PC-9 (cell line): ENCODE data around the gene IL15. TPM values are rescaled to one million over a fixed set of nuclear protein-coding genes. Genes with fewer than 3 reads are reported as not detected.

ENCODE experiments used
- BruUV-seq: library from RNA; stranded (reverse); fragments of 400-500 nt; replicated peaks from 2 replicates; lab custom pipeline; 2021; lab: Mats Ljungman, UMichigan
- CTCF ChIA-PET: fragments of 300-600 bp; sonication (Branson Sonifier 250); formaldehyde crosslinking; loops from one replicate; lab custom pipeline; 2022; ENCODE audit warnings: antibody characterized with exemption; lab: Charles Lee
- POLR2A ChIA-PET: fragments of 300-600 bp; sonication (Branson Sonifier 250); formaldehyde crosslinking; loops from one replicate; lab custom pipeline; 2022; ENCODE audit warnings: antibody characterized with exemption; ENCODE audit not compliant: unreplicated experiment; lab: Charles Lee
- DNase-seq, 2 experiments: peaks; one replicate each; pipeline versions ENCODE4 v3.0.0 to v3.0.0-alpha.2; 2015 to 2022; ENCODE audit warnings: mixed read lengths in 1 of 2
- H2AFZ ChIP-seq: fragments of 200-600 bp; sonication (generic); 2 replicates; pipeline ENCODE4 v1.8.1; 2017; ENCODE audit warnings: antibody characterized with exemption
- H3F3A ChIP-seq: fragments of 200-600 bp; sonication (generic); 2 replicates; pipeline ENCODE4 v1.8.1; 2017; ENCODE audit warnings: antibody characterized with exemption, mild to moderate bottlenecking, low read depth; ENCODE audit not compliant: insufficient read depth
- H3K27ac ChIP-seq: fragments of 200-600 bp; sonication (generic); 2 replicates; pipeline ENCODE4 v1.6.1; 2016; ENCODE audit warnings: mixed run types
- H3K27me3 ChIP-seq: fragments of 200-600 bp; sonication (generic); 2 replicates; pipeline ENCODE4 v1.6.1; 2016; ENCODE audit warnings: low read depth, mixed run types; ENCODE audit not compliant: insufficient read depth
- H3K36me3 ChIP-seq: fragments of 200-600 bp; sonication (generic); 2 replicates; pipeline ENCODE4 v1.6.1; 2016; ENCODE audit warnings: low read depth, mixed run types
- H3K4me1 ChIP-seq: fragments of 200-600 bp; sonication (generic); replicated peaks from 2 replicates; pipeline ENCODE4 v1.6.1; 2016; ENCODE audit warnings: mixed run types; ENCODE audit not compliant: insufficient read depth
- H3K4me2 ChIP-seq: fragments of 200-600 bp; sonication (generic); 2 replicates; pipeline ENCODE4 v1.6.1; 2017; ENCODE audit warnings: mixed run types
- H3K4me3 ChIP-seq: fragments of 200-600 bp; sonication (generic); 2 replicates; pipeline ENCODE4 v1.6.1; 2016; ENCODE audit warnings: mixed run types
- H3K79me2 ChIP-seq: fragments of 200-600 bp; sonication (generic); 2 replicates; pipeline ENCODE4 v1.6.1; 2017; ENCODE audit warnings: low read depth, mixed run types
- H3K9me2 ChIP-seq: fragments of 200-600 bp; sonication (generic); 2 replicates; pipeline ENCODE4 v1.8.1; 2017; ENCODE audit warnings: mild to moderate bottlenecking; ENCODE audit not compliant: insufficient read depth
- H3K9me3 ChIP-seq: fragments of 200-600 bp; sonication (generic); 2 replicates; pipeline ENCODE4 v1.8.1; 2016; ENCODE audit warnings: low read depth; ENCODE audit not compliant: insufficient read depth
- H4K20me1 ChIP-seq: fragments of 200-600 bp; sonication (generic); 2 replicates; pipeline ENCODE4 v1.8.1; 2017; ENCODE audit not compliant: insufficient read depth
- EZH2 ChIP-seq: fragments of 200-600 bp; sonication (generic); IDR thresholded peaks from 2 replicates; pipeline ENCODE4 v1.8.0; 2017; ENCODE audit warnings: antibody characterized with exemption, low read depth
- intact Hi-C: fragments of 100-400 bp; cut with micrococcal nuclease; formaldehyde crosslinking; loops from one replicate; pipeline ENCODE4 v1.10.0; 2022; ENCODE audit not compliant: unreplicated experiment
- total RNA-seq: library from RNA; stranded (reverse); gene quantifications from 2 replicates; pipeline ENCODE4 v1.2.3, GENCODE V29; 2021
- TF ChIP-seq, protein P1 (sequence below): fragments of 200-600 bp; sonication (generic); conservative IDR thresholded peaks from 2 replicates; pipeline ENCODE4 v1.6.1; 2017; ENCODE audit warnings: mixed run types, antibody characterized with exemption, mild to moderate bottlenecking, moderate library complexity

The IL15 gene
- total RNA-seq, 1 experiment from 2014 or later: 4.2 TPM

DNA sequence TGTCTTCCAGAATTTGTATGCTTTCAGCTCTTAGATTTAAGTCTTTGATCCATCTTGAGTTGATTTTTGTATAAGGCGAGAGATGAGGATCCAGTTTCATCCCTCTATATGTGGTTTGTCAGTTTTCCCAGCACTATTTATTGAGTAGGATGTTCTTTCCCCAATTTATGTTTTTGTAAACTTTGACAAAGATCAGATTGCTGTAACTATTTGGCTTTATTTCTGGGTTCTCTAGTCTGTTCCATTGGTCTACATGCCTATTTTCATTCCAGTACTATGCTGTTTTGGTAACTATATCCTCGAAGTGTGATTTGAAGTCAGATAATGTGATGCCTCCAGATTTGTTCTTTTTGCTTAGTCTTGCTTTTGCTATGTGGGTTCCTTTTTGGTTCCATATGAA is 60.7 kb downstream of the IL15 start:
- no TSS peak for BruUV-seq
- Histone ChIP-seq H4K20me1 (no peaks in the 10 kb centered on the region), H3K79me2 (no peaks in the 10 kb centered on the region), H3K36me3 (no peaks in the 10 kb centered on the region), H3K9me2 (no peaks in the 10 kb centered on the region), H3F3A (no peaks in the 10 kb centered on the region), H3K4me3 (no peak overlapping the region), H3K27ac (no peak overlapping the region), H3K9me3 (no peaks in the 10 kb centered on the region), H2AFZ (no peak overlapping the region), H3K4me2 (no peak overlapping the region), H3K27me3 (no peaks in the 10 kb centered on the region), H3K4me1 (no peaks in the 10 kb centered on the region)
- ChIA-PET CTCF (no interaction called here), POLR2A (no interaction called here)
- TF ChIP-seq, protein P1, sequence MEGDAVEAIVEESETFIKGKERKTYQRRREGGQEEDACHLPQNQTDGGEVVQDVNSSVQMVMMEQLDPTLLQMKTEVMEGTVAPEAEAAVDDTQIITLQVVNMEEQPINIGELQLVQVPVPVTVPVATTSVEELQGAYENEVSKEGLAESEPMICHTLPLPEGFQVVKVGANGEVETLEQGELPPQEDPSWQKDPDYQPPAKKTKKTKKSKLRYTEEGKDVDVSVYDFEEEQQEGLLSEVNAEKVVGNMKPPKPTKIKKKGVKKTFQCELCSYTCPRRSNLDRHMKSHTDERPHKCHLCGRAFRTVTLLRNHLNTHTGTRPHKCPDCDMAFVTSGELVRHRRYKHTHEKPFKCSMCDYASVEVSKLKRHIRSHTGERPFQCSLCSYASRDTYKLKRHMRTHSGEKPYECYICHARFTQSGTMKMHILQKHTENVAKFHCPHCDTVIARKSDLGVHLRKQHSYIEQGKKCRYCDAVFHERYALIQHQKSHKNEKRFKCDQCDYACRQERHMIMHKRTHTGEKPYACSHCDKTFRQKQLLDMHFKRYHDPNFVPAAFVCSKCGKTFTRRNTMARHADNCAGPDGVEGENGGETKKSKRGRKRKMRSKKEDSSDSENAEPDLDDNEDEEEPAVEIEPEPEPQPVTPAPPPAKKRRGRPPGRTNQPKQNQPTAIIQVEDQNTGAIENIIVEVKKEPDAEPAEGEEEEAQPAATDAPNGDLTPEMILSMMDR: no peak
- no peak for TF ChIP-seq EZH2
- intact Hi-C loops: no loop called here
- no peak for DNase-seq

DNA sequence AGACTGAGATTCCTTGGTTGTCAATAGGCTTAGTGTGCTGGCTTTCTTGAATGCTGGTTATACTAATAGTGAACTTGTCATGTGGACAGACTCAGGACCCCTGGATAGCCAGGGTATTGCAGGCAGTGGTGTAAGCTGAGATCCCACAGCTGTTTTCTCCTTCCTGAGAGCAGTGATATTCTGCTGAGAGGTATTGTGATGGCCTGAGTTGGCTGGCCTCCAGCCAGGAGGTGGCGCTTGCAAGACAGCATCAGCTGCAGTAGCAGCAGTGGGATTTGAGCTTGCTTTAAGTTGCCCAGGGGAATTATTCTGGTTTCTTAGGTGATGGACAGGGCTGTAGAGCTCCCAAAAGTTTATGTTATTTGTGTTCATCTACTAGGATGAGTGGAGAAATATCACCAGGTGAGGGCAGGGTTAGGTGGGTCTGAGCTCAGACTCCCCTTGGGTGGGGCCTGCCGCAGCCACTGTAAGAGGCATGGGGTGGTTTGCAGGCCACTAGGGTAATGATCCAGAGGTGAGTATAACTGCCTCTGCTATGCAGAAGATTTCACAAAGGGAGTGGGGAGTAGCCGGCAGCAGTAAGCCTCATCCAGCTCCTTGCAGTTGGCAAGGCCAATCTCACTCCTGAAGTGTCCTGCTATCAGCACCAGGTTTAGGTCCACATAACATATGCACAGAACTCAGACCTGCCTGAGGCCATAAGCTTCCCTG is 66.2 kb downstream of the IL15 start:
- no peak overlapping the region for H3K27ac ChIP-seq
- H3K4me3 ChIP-seq: no peak overlapping the region
- no peak for TF ChIP-seq EZH2
- TF ChIP-seq, protein P1: no peak
- BruUV-seq: no TSS peak
- intact Hi-C loops: no loop called here
- DNase-seq: no peak
- CTCF ChIA-PET: no interaction called here
- no peaks in the 10 kb centered on the region for H3K9me3 ChIP-seq
- H3K79me2 ChIP-seq: no peaks in the 10 kb centered on the region
- no peaks in the 10 kb centered on the region for H3K9me2 ChIP-seq
- no peaks in the 10 kb centered on the region for H4K20me1 ChIP-seq
- no peaks in the 10 kb centered on the region for H3K36me3 ChIP-seq
- no peaks in the 10 kb centered on the region for H3K4me1 ChIP-seq
- no peaks in the 10 kb centered on the region for H3K27me3 ChIP-seq
- H3F3A ChIP-seq: no peaks in the 10 kb centered on the region
- no peak overlapping the region for H2AFZ ChIP-seq
- H3K4me2 ChIP-seq: no peak overlapping the region
- POLR2A ChIA-PET: no interaction called here

DNA sequence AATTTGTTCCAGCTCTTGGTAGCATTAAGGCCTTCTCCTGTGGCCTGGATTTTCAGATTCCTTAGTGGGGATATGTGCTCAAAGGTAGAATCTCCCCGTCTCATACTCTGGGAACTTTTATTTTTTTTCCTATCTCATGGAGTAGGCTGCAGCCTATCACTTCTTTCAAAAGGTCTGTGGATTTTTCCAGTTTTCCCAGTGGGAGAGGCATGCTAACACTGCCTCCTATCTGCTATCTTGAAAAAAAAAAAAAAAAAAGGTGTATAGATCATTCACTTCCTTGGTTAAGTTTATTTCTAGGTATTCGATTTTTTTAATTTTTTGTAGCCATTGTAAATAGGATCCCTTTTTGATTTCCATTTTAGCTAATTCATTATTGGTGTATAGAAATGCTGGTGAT is 67.1 kb downstream of the IL15 start:
- no peaks in the 10 kb centered on the region for H3K79me2 ChIP-seq
- no peaks in the 10 kb centered on the region for H4K20me1 ChIP-seq
- intact Hi-C loops: no loop called here
- no TSS peak for BruUV-seq
- H3K27me3 ChIP-seq: no peaks in the 10 kb centered on the region
- H3K9me3 ChIP-seq: no peaks in the 10 kb centered on the region
- no peaks in the 10 kb centered on the region for H3F3A ChIP-seq
- H3K9me2 ChIP-seq: no peaks in the 10 kb centered on the region
- H3K36me3 ChIP-seq: no peaks in the 10 kb centered on the region
- no peak overlapping the region for H3K4me2 ChIP-seq
- H3K4me1 ChIP-seq: no peaks in the 10 kb centered on the region
- H2AFZ ChIP-seq: no peak overlapping the region
- TF ChIP-seq EZH2: no peak
- TF ChIP-seq, protein P1: no peak
- CTCF ChIA-PET: interaction anchor here (0.6 kb wide), 1 partner anchor 390 kb away, joined by 8 read pairs; no protein-coding TSS in a partner anchor
- POLR2A ChIA-PET: no interaction called here
- no peak overlapping the region for H3K4me3 ChIP-seq
- H3K27ac ChIP-seq: no peak overlapping the region
- DNase-seq: no peak
